GM21737 (cell line): ENCODE results near the gene NELFB.

Experiments used
- ATAC-seq: cut with Tn5 transposase; IDR thresholded peaks from one replicate; pipeline ENCODE4 v1.9.1; 2021; ENCODE audit warnings: mild to moderate bottlenecking, moderate library complexity; ENCODE audit not compliant: unreplicated experiment

NELFB gene

DNA sequence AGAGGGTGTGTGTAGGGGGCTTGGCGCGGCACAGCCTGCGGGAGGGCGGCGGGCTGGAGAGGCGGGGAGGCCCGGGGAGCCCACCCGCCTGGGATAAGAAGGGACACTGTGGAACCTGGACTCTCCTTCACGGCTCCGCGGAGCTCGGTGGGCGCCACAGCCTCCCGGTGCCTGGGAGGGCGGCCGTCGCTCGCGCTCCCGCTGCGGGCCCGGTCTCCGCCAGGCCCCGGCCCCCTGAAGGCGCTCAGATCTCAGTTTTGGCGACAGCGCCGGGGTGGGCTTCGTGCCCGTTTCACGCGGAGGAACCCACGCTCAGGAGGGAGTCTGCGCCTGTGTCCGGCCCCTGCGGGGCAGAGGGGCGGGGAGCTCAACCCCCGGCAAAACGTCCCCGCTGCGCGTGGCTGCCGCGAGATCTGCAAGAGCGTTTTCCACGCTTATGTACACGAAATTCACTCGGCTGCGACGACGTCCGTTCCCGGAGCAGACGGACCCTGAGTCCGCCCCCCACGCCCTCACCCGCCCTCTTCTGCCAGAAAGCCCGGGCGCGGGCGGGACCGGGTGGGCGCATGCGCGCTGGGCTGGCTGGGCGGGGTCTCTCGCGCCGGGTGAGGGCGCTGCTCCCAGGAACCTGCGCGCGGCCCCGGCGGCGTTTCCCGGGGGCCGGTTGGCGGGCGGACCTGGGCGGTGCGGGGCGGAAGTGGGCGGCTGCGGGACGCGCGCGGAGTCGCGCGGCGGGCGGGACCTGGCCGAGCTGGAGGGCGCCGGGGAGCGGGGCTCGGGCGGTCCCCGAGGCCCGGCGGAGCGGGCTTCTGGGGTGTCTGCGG is at the start of gene NELFB:
NELFB (plus strand) TSS at position 704 of the 824 bp plus-strand sequence.
- ATAC-seq, result peak; percentile 69

DNA sequence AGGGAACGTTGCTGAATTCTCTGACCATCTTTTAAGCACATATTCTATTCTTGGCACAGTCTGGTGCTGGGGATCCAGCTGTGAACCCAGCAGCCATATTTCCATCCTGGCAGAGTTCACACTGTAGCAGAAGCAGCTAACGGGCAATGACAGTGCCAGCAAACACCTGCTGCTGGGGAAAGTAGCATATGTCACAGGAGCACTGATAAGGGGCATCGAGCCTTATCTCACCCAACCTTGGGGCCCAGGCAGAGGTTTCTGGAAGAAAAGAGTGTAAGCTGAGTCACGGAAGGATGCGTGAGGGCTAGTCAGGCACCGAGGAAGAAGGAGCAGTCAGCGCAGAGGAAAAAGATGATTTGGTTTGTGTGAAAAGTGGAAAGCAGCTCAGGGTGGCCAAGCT is 48.5 kb upstream of the NELFB start:
- ATAC-seq, result no peak

DNA sequence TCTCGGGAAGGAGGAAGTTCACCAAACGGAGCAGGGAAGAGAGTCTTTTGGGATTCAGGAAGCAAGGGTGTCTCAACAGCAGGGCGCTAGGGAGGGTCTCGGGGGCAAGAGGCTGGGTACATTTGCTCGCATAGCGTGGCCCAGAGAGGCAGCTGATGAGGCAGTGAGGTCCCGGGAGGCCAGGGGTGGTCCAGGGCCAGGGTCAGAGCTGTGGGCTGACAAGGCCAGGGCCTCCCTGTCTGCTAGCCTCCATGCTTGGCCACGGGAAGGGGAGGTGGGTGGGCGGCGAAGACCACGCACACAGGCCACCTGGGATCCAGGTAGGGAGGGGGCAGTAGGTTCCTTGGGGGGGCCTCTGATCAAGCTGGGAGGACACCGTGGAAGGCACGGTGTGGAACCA is 43.6 kb upstream of the NELFB start:
- ATAC-seq, result no peak

DNA sequence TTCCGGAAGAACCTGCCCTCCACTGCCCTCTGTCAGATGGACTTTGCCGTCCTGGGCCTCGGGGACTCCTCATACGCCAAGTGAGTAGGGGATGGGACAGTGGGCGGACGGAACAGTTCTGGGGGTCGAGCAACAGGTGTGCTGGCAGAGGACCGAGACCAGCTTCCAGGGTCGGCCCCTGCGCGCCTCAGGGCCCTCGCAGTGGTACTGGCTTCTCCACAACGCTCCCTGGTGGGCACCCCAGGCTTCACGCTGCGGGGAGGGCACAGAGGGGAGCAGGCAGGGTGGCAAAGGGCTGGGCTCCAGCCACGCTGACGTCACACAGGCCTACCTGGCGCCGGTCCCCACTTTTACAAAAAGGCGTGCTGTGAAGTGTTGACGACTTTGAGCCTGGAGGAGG is 42.6 kb upstream of the NELFB start:
- ATAC-seq, result no peak

DNA sequence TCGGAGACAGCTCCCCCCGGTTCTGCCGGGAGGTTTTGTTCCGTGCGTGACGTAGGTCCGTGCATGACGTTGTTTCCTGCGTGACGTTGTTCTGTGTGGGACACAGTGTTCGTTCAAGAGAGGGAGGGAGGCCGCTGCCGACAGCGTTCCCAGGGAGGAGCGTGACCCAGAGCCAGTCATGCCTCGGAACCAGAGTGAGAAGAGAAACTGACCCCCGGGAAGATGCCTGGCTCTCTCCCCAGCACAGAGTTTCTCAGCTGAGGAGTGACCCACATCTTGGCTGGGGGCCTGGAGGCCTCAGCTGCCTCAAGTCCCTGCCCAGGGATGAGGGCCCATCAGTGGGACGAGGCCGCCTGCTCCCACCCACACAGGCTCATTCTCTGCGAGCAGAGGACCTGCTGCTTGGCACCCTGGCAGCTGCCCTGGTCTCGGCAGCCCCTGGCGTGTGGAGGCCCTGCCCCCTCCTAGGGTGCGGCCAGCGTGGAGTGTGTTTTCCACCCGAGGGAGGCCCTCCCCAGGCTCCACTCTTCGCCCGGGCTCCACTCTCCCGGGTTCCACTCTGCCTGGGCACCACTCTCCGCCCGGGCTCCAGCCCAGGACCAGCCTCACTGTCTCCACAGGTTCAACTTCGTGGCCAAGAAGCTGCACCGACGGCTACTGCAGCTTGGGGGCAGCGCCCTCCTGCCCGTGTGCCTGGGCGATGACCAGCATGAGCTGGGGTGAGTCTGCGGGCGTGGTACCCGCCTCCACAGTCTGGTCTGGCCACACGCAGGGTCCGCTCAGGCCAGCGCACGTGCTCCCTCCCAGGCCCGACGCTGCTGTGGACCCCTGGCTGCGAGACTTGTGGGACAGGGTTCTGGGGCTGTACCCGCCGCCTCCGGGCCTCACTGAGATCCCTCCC is 41.7 kb upstream of the NELFB start:
- no peak for ATAC-seq

DNA sequence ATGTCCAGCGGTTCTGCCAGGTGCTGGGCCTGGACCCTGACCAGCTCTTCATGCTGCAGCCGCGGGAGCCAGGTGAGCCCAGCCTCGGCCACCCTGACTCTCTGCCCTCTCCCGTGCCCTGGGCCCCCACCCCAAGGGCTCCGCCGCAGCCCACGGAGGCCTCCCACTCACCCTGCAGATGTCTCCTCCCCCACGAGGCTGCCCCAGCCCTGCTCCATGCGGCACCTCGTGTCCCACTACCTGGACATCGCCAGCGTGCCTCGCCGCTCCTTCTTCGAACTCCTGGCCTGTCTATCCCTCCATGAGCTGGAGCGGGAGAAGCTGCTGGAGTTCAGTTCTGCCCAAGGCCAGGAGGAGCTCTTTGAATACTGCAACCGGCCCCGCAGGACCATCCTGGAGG is 40.5 kb upstream of the NELFB start:
- no peak for ATAC-seq

DNA sequence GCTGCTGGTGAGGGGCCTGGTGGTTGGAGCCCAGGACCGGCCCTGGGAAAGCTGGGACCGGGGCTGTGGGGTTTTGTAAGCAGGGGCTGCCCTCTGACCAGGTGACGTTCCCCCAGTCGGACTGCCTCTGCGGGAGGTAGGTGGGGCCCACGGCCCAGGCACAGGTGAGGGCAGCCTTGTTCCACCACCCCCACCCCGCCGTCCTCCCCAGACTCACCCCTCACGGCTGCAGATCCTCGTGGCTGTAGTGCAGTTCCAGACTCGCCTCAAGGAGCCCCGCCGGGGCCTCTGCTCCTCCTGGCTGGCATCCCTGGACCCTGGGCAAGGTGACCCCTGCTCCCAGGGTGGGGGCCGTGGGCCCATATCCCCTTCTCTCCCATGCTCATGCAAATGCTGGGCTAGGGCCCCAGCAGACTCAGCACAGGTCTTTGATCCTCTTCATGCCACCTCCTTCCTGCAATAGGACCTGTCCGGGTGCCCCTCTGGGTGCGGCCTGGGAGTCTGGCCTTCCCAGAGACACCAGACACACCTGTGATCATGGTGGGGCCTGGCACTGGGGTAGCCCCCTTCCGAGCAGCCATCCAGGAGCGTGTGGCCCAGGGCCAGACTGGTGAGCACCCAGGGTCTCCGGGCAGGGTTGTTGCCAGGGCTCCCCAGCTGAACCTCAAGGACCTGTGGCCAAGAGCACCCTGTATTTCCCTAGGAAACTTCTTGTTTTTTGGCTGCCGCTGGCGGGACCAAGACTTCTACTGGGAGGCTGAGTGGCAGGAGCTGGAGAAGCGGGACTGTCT is 39.7 kb upstream of the NELFB start:
- ATAC-seq, result no peak

DNA sequence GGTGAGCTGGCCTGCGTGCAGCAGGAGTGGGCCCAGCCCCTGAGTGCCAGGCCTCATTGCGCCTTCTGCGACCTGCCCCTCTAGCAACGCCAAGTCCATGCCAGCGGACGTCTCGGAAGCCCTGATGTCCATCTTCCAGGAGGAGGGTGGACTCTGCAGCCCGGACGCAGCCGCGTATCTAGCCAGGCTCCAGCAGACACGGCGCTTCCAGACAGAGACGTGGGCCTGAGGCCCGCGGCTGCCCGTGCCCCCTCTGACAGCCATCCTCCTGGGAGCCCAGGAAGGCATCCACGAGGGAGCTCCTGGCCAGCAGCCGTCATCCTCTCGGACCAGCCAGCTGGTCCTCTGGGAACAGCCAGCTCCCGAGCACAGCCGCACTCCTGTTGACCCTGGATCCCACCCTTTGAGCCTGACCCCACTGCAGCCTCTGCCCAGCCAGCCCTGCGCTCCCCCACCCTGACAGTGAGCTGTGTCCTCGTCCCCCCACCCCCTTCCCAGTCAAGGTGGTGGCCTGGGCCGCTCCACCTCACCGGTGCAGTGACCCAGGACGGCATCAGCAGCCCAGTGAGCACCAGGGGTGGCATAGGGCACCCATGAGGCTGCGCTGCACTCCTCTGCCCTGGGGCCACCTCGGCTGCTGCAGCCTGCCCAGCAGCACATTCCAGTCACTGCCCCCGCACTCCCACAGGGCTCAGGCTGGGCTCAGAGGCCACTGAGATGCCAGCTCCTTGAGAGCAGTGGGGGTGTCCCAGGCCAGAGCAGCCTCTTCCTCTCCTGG is 38.8 kb upstream of the NELFB start:
- no peak for ATAC-seq

DNA sequence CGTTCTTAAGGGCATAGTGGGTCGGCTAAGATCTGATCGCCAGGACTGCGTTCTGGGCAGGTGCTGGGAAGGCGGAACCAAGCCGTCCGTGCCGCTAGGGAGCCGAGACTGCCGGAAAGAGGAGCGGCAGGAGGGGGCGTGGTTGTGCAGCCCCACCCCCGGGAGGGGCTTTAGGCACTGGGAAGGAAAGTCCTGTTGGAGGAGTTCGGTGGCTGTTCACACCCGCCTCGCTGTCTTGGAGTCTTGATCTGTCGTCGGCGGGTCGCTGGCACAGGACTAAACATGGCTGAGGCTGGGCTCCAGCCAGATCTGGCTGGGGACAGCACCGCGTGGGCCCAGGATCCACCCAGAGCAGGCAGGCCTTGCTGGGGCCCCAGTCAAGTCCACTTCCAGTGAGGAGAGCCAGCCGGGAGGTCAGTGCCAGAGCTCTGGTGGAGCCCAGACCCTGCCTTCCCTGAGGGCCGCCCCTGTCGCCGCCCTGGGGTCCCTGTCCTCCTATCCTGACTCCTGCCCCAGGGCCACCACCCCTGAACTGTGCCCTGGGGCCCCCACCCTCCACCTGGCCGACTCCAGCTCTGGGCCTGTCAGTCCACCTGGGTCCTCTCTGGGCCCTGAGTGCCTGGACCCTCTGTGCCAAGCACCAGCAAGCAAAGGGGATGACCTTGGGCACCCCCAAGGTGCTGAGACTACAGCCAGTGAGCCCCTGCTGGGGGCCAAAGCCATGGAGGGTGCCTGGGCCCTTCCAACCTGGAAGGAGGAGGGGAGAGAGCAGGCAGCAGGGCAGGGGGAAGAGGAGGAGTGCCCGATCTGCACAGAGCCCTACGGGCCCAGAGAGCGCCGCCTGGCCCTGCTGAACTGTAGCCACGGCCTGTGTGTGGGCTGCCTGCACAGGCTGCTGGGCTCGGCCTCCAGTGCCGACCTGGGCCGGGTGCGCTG is 37.6 kb upstream of the NELFB start:
- no peak for ATAC-seq

DNA sequence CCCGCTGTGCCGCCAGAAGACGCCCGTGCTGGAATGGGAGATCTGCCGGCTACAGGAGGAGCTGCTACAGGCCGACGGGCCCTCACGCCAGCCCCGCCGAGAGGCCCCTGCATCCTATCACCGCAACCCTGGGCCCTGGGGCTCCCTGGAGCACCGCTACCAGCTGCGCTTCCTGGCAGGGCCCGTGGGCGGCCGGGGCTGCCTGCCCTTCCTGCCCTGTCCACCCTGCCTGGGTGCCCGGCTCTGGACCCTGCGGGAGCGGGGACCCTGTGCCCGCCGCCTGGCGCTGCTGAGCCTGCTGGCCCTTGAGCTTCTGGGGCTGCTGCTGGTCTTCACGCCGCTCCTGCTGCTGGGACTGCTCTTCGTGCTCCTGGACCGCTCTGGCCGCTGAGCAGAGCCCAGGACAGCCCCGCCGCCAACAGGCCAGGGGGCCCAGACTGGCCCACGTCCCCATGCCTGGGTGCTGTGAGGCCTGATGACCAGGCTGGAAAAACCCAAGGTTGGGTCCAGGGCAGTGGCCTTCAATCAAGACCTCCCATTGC is 36.8 kb upstream of the NELFB start:
- ATAC-seq, result no peak

DNA sequence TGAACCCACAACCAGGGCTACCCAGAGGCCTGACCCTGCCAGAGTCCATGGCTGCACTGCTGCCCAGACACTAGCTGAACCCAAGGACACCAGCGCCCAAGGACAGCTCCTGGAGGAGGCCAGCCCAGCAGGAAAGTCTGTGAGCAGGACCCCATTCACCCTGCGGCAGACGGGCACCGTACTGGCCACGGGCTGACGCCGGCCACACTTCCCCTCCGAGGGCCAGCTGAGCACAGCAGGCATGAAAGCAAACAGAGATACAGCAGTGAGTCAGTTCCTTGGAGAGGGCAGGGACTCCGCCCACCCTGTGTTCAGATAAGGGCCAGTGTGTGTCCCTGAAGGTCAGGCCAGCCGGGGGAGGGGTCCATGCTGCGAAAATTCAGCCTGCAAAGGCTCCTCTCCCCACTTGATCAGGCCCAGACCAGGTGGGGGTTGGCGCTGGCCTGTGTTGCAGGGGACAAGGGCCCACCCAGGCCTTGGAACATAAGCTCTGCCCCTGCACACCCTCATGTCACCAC is 36.3 kb upstream of the NELFB start:
- ATAC-seq, result no peak

DNA sequence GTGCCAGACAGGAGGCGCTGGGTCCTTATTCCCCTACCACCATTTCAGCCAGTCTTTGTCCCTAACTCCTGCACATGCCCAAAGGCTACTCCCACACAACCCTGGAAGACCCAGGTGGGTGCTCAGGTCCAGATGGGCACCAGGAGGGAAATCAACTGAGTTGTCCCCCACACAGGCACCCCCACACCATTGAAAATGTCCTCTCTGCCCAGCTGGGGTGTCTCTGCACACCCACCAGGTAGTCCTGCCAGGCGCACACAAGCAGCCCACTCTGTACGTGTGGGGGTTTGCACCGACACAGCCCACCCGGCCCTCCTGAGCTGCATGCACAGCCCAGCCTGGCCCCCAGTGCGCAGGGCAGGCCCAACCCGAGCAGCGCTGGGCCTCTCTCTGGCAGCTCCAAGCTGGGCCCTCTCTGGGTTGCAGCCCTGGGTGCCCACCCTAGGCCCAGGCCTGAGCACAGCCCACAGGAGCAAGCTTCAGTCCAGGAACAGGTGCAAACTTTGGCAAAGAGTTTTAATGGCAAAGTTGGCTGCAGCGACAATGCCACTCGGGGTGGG is 35.3 kb upstream of the NELFB start:
- no peak for ATAC-seq

DNA sequence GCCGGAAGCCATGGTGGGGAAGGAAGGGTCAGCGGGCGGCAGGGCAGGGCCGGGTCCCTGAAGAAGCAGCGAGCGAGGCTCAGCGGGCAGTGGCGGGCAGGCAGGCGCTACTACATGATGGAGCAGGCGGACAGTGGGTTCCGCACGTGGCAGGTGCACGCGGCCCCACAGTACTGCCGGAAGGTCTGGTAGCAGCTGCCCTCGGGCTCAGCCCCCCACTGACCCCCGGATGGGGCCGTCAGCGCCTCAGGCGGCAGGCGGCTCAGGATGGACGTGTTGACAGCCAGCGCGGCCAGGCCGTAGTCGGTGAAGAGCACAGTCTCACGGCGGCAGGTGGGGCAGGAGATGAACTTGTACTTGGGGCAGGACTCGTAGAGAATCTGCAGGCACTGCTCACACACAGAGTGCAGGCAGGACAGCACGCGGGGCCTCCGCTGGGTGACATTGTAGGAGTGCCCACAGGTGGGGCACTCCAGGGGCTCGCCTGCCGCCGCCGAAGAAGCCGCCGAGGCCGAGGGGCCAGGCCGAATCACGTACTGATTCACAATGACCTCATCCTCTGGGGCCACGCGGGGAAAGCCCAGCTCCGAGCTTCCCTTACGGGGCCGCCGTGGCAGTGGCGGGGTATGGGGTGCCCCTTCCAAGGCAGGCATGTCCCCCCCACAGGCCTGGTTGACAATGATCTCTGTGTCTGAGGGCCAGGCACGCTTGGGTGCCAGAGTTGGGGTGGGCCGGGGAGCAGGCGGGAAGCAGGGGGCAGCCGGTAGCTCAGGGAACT is 34.6 kb upstream of the NELFB start:
- no peak for ATAC-seq

DNA sequence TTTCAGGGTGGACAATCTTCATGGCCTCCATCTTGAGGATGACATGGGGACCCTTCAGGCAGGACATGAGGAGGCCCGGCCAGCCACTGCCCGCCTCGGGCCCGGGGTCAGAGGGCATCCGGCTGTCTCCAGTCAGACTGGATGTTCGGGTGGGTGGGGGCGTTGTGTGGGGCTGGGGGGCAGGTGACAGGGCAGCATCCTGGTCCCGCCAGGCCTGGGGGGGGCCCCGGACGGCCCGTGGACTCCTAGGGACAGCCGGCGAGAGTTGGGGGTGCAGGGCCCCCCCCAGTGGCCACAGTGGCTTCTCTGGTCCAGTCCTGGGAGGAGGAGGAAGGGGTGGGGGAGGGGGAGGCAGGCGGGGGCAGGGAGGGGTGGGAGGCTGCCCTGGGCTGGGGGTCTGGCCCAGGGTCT is 34.0 kb upstream of the NELFB start:
- ATAC-seq, result no peak

DNA sequence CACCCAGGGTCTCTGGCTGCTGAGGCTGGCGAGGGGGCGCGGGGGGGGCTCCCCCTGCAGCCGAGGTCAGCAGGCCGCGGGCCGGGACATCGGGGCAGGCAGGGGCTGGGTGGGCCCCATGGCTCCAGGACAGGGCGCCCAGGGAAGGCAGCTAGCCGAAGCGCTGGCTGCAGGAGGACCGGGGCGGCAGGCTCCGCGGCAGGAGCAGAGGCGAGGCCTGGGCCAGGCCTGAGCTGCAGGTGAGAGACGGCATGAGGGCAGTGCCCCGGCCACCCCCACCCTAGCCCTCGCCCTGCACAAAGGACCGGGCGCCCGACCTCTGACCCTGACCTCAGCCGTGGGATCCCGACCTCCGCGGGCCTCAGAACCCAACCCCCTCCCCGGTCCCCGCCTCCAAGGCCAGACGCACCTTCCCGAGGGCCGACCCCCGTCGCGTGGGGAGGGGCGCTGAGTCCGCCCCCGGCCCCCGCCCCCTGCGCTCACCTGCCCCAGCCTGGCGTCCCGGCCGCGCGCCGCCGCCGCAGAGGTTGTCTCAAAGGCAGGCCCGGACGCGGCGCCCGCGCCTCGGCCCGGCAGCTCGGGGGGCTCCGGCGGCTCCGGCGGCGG is 33.5 kb upstream of the NELFB start:
- ATAC-seq, result no peak

DNA sequence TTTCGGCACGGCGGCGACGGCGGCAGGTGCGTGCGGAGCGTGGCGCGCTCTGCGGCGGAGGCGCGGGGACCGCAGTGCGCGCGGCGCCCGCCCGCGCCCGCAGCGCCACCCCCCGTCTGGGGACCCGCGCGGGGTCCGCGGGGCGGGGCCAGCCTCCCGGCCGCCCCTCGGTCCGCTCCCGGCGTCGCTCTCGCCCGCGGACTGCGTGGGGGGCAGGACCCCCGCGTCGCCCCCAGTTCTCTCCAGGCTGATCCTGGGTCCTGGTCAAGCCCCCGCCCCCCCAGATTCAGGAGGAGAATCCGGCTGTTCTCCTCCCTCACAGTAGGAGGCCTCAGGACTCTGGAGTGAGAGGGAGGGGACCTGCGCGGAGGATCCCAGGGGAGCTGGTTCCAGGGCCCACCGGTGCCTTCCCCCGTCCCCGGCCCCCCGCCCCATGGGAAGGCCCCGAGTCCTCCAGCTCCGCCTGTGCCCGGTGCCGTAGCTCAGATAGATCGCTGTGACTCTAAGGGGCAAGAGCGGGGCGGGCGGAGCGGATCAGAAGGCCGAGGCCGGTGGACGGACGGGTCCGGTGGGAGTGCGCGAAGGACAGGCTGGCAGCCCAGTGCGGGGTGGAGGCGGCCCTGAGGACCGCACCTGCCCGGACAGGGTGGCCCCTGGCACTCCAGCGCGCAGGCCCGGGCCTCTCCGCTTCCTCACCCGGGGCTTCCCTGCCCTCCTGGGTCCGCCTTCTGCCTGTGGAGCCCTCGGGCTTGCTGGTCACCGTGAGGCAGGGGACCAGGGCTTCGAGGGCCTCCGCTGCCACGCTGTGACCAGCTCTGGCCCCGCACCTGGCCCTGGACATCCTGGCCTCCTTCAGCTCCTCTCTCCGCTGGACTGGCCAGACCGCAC is 32.7 kb upstream of the NELFB start, which contains the start of gene RNF208:
RNF208 (minus strand) TSS at position 51 of the 888 bp plus-strand sequence. CDS start 1,028 bp downstream, outside the sequence.
- no peak for ATAC-seq
